Neural cell (in vitro differentiated cells): ENCODE results near the gene DUSP18. TPM values are rescaled to one million over a fixed set of nuclear protein-coding genes. Genes with fewer than 3 reads are reported as not detected.

ENCODE experiments used
- H2AFZ ChIP-seq: fragments of 200-600, 300-800 bp; sonication (generic), shearing (Covaris generic); 2 replicates; pipeline ENCODE4 v1.6.0; 2014; ENCODE audit warnings: low read depth, mild to moderate bottlenecking, antibody characterized with exemption, low read length, moderate library complexity
- H3F3A ChIP-seq: fragments of 200-600 bp; shearing (Covaris generic); 2 replicates; pipeline ENCODE4 v1.6.1; 2016; ENCODE audit warnings: mild to moderate bottlenecking, moderate library complexity, mixed read lengths, antibody characterized with exemption, low read length; ENCODE audit not compliant: insufficient read depth, poor library complexity, severe bottlenecking
- H3K27ac ChIP-seq: fragments of 200-600, 300-800 bp; sonication (generic), shearing (Covaris generic); 2 replicates; pipeline ENCODE4 v1.5.1; 2014; ENCODE audit warnings: mild to moderate bottlenecking, low read length, moderate library complexity
- H3K27me3 ChIP-seq: fragments of 300-800, 200-600 bp; sonication (generic), shearing (Covaris generic); 2 replicates; pipeline ENCODE4 v1.6.0; 2014; ENCODE audit warnings: mild to moderate bottlenecking, low read depth, low read length, moderate library complexity; ENCODE audit not compliant: insufficient read depth
- H3K36me3 ChIP-seq: fragments of 300-800, 200-600 bp; sonication (generic), shearing (Covaris generic); 2 replicates; pipeline ENCODE4 v1.5.1; 2014; ENCODE audit warnings: mild to moderate bottlenecking, antibody characterized with exemption, low read length, moderate library complexity; ENCODE audit not compliant: insufficient read depth
- H3K4me2 ChIP-seq: fragments of 300-800, 200-600 bp; sonication (generic), shearing (Covaris generic); 2 replicates; pipeline ENCODE4 v1.6.0; 2014; ENCODE audit warnings: mild to moderate bottlenecking, low read length
- H3K4me3 ChIP-seq: fragments of 300-800, 200-600 bp; sonication (generic), shearing (Covaris generic); 2 replicates; pipeline ENCODE4 v1.5.1; 2014; ENCODE audit warnings: mild to moderate bottlenecking, low read length, moderate library complexity
- H3K79me2 ChIP-seq: fragments of 200-600 bp; shearing (Covaris generic); replicated peaks from 2 replicates; pipeline ENCODE4 v1.6.0; 2014; ENCODE audit warnings: mild to moderate bottlenecking, low read length, moderate library complexity; ENCODE audit not compliant: insufficient read depth
- H3K9ac ChIP-seq: fragments of 300-800, 200-600 bp; sonication (generic), shearing (Covaris generic); 2 replicates; pipeline ENCODE4 v1.6.1; 2016; ENCODE audit warnings: mild to moderate bottlenecking, low read length, mixed read lengths
- H3K9me2 ChIP-seq: fragments of 200-600 bp; shearing (Covaris generic); 2 replicates; pipeline ENCODE4 v1.6.1; 2016; ENCODE audit warnings: mild to moderate bottlenecking, low read length, mixed read lengths; ENCODE audit not compliant: insufficient read depth
- H3K9me3 ChIP-seq: fragments of 200-600, 300-800 bp; sonication (generic), shearing (Covaris generic); 2 replicates; pipeline ENCODE4 v1.6.1; 2016; ENCODE audit warnings: mild to moderate bottlenecking, mixed run types, low read length, moderate library complexity, mixed read lengths
- H4K20me1 ChIP-seq: fragments of 200-600 bp; shearing (Covaris generic); 2 replicates; pipeline ENCODE4 v1.6.1; 2016; ENCODE audit warnings: mild to moderate bottlenecking, mixed run types; ENCODE audit not compliant: insufficient read depth
- CTCF ChIP-seq: fragments of 450-650 bp; IDR thresholded peaks from 2 replicates; pipeline ENCODE4 v1.5.1; 2014; ENCODE audit warnings: antibody characterized with exemption, mild to moderate bottlenecking, moderate library complexity; ENCODE audit not compliant: poor library complexity, severe bottlenecking
- EP300 ChIP-seq: fragments of 450-650 bp; conservative IDR thresholded peaks from 2 replicates; pipeline ENCODE4 v1.6.1; 2014; ENCODE audit warnings: antibody characterized with exemption, mild to moderate bottlenecking, moderate library complexity; ENCODE audit not compliant: poor library complexity, severe bottlenecking
- EZH2 ChIP-seq: fragments of 200-600, 300-800 bp; shearing (Covaris generic), sonication (generic); IDR thresholded peaks from 2 replicates; pipeline ENCODE4 v1.6.1; 2014; ENCODE audit warnings: antibody characterized with exemption, low read length, borderline replicate concordance, mild to moderate bottlenecking; ENCODE audit not compliant: insufficient read depth, poor library complexity, severe bottlenecking
- MXI1 ChIP-seq: fragments of 450-650 bp; conservative IDR thresholded peaks from 2 replicates; pipeline ENCODE4 v1.6.1; 2014; ENCODE audit warnings: antibody characterized with exemption, mild to moderate bottlenecking; ENCODE audit not compliant: poor library complexity, severe bottlenecking
- POLR2AphosphoS5 ChIP-seq: IDR thresholded peaks from 2 replicates; pipeline ENCODE4 v1.6.1; 2012
- RAD21 ChIP-seq: fragments of 450-650 bp; conservative IDR thresholded peaks from 2 replicates; pipeline ENCODE4 v1.6.1; 2014; ENCODE audit warnings: antibody characterized with exemption, mild to moderate bottlenecking, moderate library complexity
- REST ChIP-seq: IDR thresholded peaks from 2 replicates; pipeline ENCODE4 v1.6.1; 2012; ENCODE audit warnings: borderline replicate concordance
- SMC3 ChIP-seq: fragments of 450-650 bp; conservative IDR thresholded peaks from 2 replicates; pipeline ENCODE4 v1.6.1; 2014; ENCODE audit warnings: antibody characterized with exemption, mild to moderate bottlenecking, moderate library complexity; ENCODE audit not compliant: poor library complexity
- TAF1 ChIP-seq: IDR thresholded peaks from 2 replicates; pipeline ENCODE4 v1.6.1; 2012; ENCODE audit warnings: low read depth
- polyA plus RNA-seq: library from polyadenylated mRNA; depleted of rRNA; stranded (reverse); fragments of >200 nt; gene quantifications from 2 replicates; pipeline ENCODE4 v1.2.3, GENCODE V29; 2014

The DUSP18 gene
- polyA plus RNA-seq, 1 donor from 2014 or later: 18.6 TPM

GRCh38 chr22:30689622-30690021, 21.9 kb upstream of the DUSP18 start:
- no peaks in the 10 kb centered on the region for H3K79me2 ChIP-seq
- H3K9ac ChIP-seq: no peak overlapping the region
- H2AFZ ChIP-seq: no peak overlapping the region
- H3K27ac ChIP-seq: no peak overlapping the region
- no peaks in the 10 kb centered on the region for H3F3A ChIP-seq
- no peaks in the 10 kb centered on the region for H4K20me1 ChIP-seq
- H3K4me2 ChIP-seq: no peak overlapping the region
- H3K36me3 ChIP-seq: no peaks in the 10 kb centered on the region
- no peaks in the 10 kb centered on the region for H3K9me3 ChIP-seq
- H3K9me2 ChIP-seq: no peaks in the 10 kb centered on the region
- no peak for TF ChIP-seq EP300
- TF ChIP-seq RAD21: no peak
- TF ChIP-seq MXI1: no peak
- no peaks in the 10 kb centered on the region for H3K27me3 ChIP-seq
- no peak overlapping the region for H3K4me3 ChIP-seq

GRCh38 chr22:30687358-30687757, 19.7 kb upstream of the DUSP18 start:
- no peaks in the 10 kb centered on the region for H4K20me1 ChIP-seq
- H3K4me2 ChIP-seq: no peak overlapping the region
- no peak overlapping the region for H3K4me3 ChIP-seq
- no peak overlapping the region for H3K9ac ChIP-seq
- H3K27me3 ChIP-seq: no peaks in the 10 kb centered on the region
- TF ChIP-seq CTCF: no peak
- no peak for TF ChIP-seq POLR2AphosphoS5
- TF ChIP-seq TAF1: no peak
- no peak for TF ChIP-seq EZH2
- TF ChIP-seq EP300: no peak
- TF ChIP-seq MXI1: no peak
- TF ChIP-seq REST: no peak
- TF ChIP-seq SMC3: no peak
- no peak for TF ChIP-seq RAD21
- no peaks in the 10 kb centered on the region for H3F3A ChIP-seq
- H2AFZ ChIP-seq: no peak overlapping the region
- no peaks in the 10 kb centered on the region for H3K9me2 ChIP-seq
- H3K9me3 ChIP-seq: no peaks in the 10 kb centered on the region
- no peaks in the 10 kb centered on the region for H3K79me2 ChIP-seq
- H3K27ac ChIP-seq: no peak overlapping the region
- H3K36me3 ChIP-seq: no peaks in the 10 kb centered on the region

- H3K4me2 ChIP-seq: no peak overlapping the region
- no peak overlapping the region for H3K4me3 ChIP-seq
- H3K9me2 ChIP-seq: no peaks in the 10 kb centered on the region
- H3K9ac ChIP-seq: no peak overlapping the region
- no peaks in the 10 kb centered on the region for H3K79me2 ChIP-seq
- H3K9me3 ChIP-seq: no peaks in the 10 kb centered on the region
- H4K20me1 ChIP-seq: no peaks in the 10 kb centered on the region
- no peak overlapping the region for H2AFZ ChIP-seq
- no peaks in the 10 kb centered on the region for H3K36me3 ChIP-seq
- no peaks in the 10 kb centered on the region for H3F3A ChIP-seq
- H3K27ac ChIP-seq: no peak overlapping the region
- no peaks in the 10 kb centered on the region for H3K27me3 ChIP-seq
- no peak for TF ChIP-seq REST
- TF ChIP-seq TAF1: no peak
- no peak for TF ChIP-seq RAD21
- TF ChIP-seq SMC3: no peak
- TF ChIP-seq MXI1: no peak
- no peak for TF ChIP-seq EZH2
- no peak for TF ChIP-seq POLR2AphosphoS5
- no peak for TF ChIP-seq CTCF
- TF ChIP-seq EP300: no peak
Measured at GRCh38 chr22:30685178-30685577, 17.5 kb upstream of the DUSP18 start.
